ENCODE measurements around the gene ZNF616.

Gene ZNF616

DNA sequence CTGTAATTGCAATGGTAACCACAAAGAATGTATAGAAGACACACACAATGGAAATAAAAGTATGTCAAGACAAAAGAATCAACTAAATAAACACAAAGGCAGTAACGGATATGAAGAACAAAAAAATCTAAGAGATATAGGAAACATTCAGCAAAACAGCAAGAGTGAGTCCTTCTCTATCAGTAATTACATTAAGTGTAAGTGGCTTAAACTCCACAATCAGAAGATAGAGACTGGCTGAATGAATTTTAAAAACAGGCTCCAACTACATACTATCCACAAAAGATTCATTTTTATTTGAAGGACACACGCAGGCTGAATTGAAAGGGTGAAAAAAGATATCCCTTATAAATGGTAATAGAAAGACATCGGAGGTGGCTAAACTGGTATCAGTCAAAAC is 19.5 kb downstream of the ZNF616 start:
- peaks cover 63% of the 10 kb centered on the region for H3K36me3 ChIP-seq (replicated peaks)
- in situ Hi-C loops (cut with HindIII; ENCODE audit: low pct_ligation_motif_present, low sequenced_read_pairs): no loop called here
- no peaks in the 10 kb centered on the region for H3K27me3 ChIP-seq (replicated peaks)
- no peak for DNase-seq
- TF ChIP-seq, protein P1, sequence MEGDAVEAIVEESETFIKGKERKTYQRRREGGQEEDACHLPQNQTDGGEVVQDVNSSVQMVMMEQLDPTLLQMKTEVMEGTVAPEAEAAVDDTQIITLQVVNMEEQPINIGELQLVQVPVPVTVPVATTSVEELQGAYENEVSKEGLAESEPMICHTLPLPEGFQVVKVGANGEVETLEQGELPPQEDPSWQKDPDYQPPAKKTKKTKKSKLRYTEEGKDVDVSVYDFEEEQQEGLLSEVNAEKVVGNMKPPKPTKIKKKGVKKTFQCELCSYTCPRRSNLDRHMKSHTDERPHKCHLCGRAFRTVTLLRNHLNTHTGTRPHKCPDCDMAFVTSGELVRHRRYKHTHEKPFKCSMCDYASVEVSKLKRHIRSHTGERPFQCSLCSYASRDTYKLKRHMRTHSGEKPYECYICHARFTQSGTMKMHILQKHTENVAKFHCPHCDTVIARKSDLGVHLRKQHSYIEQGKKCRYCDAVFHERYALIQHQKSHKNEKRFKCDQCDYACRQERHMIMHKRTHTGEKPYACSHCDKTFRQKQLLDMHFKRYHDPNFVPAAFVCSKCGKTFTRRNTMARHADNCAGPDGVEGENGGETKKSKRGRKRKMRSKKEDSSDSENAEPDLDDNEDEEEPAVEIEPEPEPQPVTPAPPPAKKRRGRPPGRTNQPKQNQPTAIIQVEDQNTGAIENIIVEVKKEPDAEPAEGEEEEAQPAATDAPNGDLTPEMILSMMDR (IDR thresholded peaks at IDR 0.05; ENCODE audit: low read depth, low read length, missing control alignments): no peak
- no peak overlapping the region for H3K4me3 ChIP-seq (ENCODE audit: low read depth, low read length)
- H3K27ac ChIP-seq: no peak overlapping the region

DNA sequence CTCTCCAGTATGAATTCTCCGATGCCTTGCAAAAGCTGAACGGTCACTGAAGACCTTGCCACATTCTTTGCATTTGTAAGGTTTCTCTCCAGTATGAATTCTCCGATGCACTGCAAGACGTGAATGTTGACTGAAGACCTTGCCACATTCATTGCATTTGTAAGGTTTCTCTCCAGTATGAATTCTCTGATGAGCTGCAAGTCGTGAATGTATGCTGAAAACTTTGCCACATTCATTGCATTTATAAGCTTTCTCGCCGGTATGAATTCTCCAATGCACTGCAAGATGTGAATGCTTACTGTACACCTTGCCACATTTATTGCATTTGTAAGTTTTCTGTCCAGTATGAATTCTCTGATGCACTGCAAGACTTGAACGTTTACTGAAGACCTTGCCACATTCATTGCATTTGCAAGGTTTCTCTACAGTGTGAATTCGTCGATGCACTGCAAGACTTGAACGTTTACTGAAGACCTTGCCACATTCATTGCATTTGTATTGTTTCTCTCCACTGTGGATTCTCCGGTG is 24.1 kb downstream of the ZNF616 start:
- peaks cover 39% of the 10 kb centered on the region for H3K36me3 ChIP-seq (replicated peaks)
- in situ Hi-C loops (cut with HindIII; ENCODE audit: low pct_ligation_motif_present, low sequenced_read_pairs): no loop called here
- no peak overlapping the region for H3K27ac ChIP-seq
- no peak for DNase-seq
- H3K4me3 ChIP-seq (ENCODE audit: low read depth, low read length): no peak overlapping the region
- TF ChIP-seq, protein P1 (IDR thresholded peaks at IDR 0.05; ENCODE audit: low read depth, low read length, missing control alignments): no peak
- H3K27me3 ChIP-seq (replicated peaks): no peaks in the 10 kb centered on the region

DNA sequence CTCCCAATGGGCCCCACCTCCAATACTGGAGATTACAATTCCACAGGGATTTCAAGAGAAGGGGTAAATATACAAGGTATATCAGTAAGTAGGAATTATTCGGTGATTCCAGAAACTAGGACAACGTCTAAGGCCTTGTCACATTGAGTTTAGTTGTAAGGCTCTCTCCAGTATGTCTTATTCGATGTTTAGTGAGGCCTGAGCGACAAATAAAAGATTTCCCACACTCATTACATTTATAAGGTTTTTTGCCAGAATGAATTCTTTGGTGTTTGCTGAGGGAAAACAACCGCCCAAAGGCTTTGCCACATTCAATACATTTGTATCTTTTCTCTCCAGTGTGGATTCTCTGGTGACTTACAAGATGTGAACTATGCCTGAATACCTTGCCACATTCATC is 25.0 kb downstream of the ZNF616 start:
- DNase-seq: no peak
- Histone ChIP-seq H3K27me3 (replicated peaks) (no peaks in the 10 kb centered on the region), H3K36me3 (replicated peaks) (peaks cover 34% of the 10 kb centered on the region), H3K27ac (no peak overlapping the region), H3K4me3 (ENCODE audit: low read depth, low read length) (no peak overlapping the region)
- TF ChIP-seq, protein P1 (IDR thresholded peaks at IDR 0.05; ENCODE audit: low read depth, low read length, missing control alignments): no peak
- in situ Hi-C loops (cut with HindIII; ENCODE audit: low pct_ligation_motif_present, low sequenced_read_pairs): no loop called here

DNA sequence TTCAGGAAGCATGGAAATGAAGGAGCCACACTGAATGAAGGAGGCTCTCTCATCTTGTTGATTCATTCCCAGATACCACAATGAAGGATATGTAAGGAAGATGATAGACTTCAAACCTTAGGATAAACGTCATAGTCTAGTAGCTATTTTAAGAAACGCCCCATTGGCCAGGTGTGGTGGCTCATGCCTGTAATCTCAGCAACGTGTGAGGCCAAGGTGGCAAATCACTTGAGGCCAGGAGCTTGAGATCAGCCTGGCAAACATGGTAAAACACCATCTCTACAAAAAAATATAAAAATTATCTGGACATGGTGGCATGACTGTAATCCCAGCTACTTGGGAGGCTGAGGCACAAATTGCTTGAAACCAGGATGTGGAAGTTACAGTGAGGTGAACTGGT is 27.1 kb downstream of the ZNF616 start:
- in situ Hi-C loops (cut with HindIII; ENCODE audit: low pct_ligation_motif_present, low sequenced_read_pairs): no loop called here
- Histone ChIP-seq H3K27me3 (replicated peaks) (no peaks in the 10 kb centered on the region), H3K36me3 (replicated peaks) (peaks cover 25% of the 10 kb centered on the region), H3K4me3 (ENCODE audit: low read depth, low read length) (no peak overlapping the region), H3K27ac (no peak overlapping the region)
- no peak for DNase-seq
- TF ChIP-seq, protein P1 (IDR thresholded peaks at IDR 0.05; ENCODE audit: low read depth, low read length, missing control alignments): no peak

DNA sequence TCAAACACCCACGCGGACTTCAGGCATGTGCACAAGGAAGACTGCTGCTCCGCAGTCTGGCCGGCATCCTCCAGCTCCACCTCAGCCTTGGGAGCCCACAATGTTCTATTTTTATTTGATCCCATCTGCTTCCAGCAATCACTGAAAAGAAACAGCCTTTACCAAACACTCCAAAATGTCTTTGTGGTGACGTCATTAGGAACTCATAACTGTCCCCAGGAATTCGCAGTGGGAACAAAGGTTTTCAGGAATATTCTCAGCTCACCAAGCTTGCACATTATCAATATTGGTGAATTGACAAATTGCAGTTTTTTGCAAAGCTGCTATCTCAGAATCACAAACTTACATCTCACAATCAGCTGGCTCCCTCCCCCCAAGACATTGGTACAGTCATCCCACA is 29.0 kb downstream of the ZNF616 start:
- H3K36me3 ChIP-seq (replicated peaks): peaks cover 14% of the 10 kb centered on the region
- H3K27me3 ChIP-seq (replicated peaks): no peaks in the 10 kb centered on the region
- H3K4me3 ChIP-seq (ENCODE audit: low read depth, low read length): no peak overlapping the region
- in situ Hi-C loops (cut with HindIII; ENCODE audit: low pct_ligation_motif_present, low sequenced_read_pairs): no loop called here
- TF ChIP-seq, protein P1 (IDR thresholded peaks at IDR 0.05; ENCODE audit: low read depth, low read length, missing control alignments): no peak
- H3K27ac ChIP-seq: no peak overlapping the region
- no peak for DNase-seq

DNA sequence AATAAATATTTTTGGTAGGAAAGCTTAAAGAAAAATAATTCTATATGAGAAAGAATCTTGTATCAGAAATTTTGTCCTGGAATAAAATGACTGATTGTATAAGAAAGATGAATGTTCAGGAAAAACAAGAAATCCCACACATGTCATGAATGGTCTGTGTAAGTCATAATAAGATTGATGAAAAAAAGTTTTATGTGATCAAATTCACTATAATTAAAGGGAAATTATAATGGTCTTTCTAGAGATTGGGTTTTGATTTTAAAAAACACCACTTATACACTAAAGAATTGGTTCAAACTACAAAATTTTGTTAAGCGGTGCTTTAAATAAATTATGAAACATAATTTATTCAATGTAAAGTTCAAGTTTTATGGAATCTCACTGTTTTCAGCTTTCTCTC is 37.0 kb downstream of the ZNF616 start:
- Histone ChIP-seq H3K27me3 (replicated peaks) (no peaks in the 10 kb centered on the region), H3K4me3 (ENCODE audit: low read depth, low read length) (no peak overlapping the region), H3K27ac (no peak overlapping the region), H3K36me3 (replicated peaks) (no peaks in the 10 kb centered on the region)
- TF ChIP-seq, protein P1 (IDR thresholded peaks at IDR 0.05; ENCODE audit: low read depth, low read length, missing control alignments): no peak
- in situ Hi-C loops (cut with HindIII; ENCODE audit: low pct_ligation_motif_present, low sequenced_read_pairs): no loop called here
- DNase-seq: no peak
